H1 (cell line): ENCODE results near the gene SNCAIP. TPM values are rescaled to one million over a fixed set of nuclear protein-coding genes. Genes with fewer than 3 reads are reported as not detected.

ENCODE experiments used
- CHD7 ChIP-seq: fragments of 300-600 bp; sonication (generic); IDR thresholded peaks from 2 replicates; pipeline ENCODE4 v1.7.1; 2012; ENCODE audit warnings: low read length, moderate library complexity, mild to moderate bottlenecking, inconsistent platforms; ENCODE audit not compliant: insufficient replicate concordance
- SRF ChIP-seq: IDR thresholded peaks from 2 replicates; pipeline ENCODE4 v1.6.1; 2011; ENCODE audit warnings: mild to moderate bottlenecking, low read depth, low read length, moderate library complexity
- polyA plus RNA-seq, 7 experiments: library from polyadenylated mRNA; depleted of rRNA in 3 of 7; stranded (reverse) in 5 of 7; unstranded in 2 of 7; fragments of >200 nt in 5 of 7; fragments of 200-250 nt in 2 of 7; gene quantifications; 1 replicate in 5 of 7; 2 replicates in 1 of 7; 4 replicates in 1 of 7; pipeline versions ENCODE4 v1.2.1 to v1.2.3, GENCODE V29; 2011 to 2013; ENCODE audit warnings: missing spikeins in 2 of 7, mixed read lengths in 2 of 7
- total RNA-seq: library from RNA; stranded (reverse); fragmentation: NEBNext Ultra II Directional; extraction: Animal tissue kit (Norgen Biotek cat#: 25700); gene quantifications from 2 replicates; pipeline ENCODE4 v1.2.1, GENCODE V29; 2021

The SNCAIP gene
- total and polyA plus RNA-seq, 2 of the 8 experiments (the other 6 are each of a cell fraction or from before 2014, with no cell fraction given): 3.9 to 9.0 TPM

DNA sequence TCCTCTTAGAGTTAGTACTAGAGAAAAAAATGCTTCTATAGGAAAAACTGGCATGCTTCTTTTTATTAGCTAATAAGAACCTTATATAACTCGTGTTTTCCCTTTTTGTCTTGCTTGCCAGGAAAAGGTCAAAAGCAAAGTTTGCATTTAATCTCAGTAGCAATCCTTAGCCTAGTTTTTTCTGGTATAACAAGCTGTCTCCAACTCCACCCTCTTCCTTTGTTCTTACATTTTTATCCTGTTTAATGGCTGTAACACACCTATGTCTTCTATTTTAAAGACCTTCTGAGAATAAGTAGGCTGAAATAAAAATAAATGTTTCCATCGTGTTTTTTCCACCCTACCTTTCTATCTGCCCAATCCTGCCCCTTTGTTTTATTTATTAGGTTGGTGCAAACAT, 158.3 kb downstream of the SNCAIP start (continued):
- TF ChIP-seq CHD7 (no peak), SRF (no peak)
